Anterior cingulate cortex (tissue), 58 donors: Measurements from ENCODE around the gene DHRS1.

Experiments
- DNase-seq, 58 donors: peaks; one replicate each; lab custom pipeline; 2025; lab: John Stamatoyannopoulos, UW

Gene DHRS1

DNA sequence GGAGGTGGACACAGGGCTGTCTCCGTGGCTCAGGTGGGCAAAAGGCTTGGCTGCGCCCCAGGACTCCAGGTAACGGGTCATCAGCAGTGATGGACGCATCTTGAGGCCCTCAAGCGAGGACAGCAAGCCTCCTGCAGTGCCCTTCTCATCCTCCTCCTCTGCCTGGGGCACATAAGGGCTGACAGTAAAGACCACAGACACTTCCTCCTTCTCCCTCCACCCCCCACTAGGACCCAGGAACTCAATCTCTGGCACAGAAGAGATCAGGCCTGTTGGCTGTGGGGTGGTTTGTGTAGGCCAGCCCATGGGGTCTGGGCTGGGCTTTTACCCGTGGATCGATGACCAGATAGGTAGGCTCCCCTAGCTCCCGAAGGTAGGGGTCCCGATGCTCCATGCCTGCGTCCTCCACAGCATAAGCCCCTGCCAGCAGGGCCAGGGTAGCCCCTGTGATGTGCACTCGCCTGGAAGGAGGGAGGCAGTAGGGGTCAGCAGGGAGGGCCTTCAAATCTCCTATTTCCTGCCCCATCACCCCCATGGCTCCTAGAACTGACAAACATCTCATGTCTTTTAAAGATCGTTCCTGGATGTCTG is 29.6 kb upstream of the DHRS1 start:
- DNase-seq, result no peak

DNA sequence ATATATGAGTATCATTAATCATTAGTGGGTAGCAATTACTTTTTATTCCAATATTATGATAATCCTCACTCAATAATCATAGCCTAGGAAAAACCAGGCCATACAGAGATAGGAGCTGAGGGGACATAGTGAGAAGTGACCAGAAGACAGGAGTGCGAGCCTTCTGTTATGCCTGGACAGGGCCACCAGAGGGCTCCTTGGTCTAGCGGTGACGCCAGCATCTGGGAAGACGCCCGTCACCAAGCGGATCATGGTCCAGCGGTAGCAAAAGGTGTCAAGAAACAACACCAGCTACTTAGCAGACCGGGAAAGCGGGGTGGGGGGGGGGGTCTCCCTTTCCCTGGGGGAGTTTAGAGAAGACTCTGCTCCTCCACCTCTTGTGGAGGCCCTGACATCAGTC is 28.3 kb upstream of the DHRS1 start:
- DNase-seq, result peak in 21 of 58 donors; percentile 9 to 65 (median 34)

DNA sequence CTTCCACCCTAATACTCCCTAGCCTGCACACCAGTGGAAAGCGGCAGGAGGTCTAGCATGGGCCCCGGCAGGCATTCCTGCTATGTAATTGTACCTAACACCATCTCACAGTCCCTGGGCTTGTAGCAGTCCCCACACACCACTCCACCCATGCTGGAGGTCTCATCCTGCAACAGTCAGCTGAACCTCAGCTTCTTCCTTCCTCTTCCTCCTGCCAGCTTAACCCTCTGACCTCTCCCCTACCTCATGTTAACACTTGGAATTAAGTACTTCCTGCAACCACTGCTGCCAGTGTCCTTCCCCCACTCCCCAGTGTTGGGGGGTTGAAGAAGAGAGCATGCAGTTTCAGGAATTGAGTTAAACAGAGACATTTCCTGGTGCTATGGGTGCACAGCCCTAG is 27.7 kb upstream of the DHRS1 start:
- DNase-seq, result no peak

DNA sequence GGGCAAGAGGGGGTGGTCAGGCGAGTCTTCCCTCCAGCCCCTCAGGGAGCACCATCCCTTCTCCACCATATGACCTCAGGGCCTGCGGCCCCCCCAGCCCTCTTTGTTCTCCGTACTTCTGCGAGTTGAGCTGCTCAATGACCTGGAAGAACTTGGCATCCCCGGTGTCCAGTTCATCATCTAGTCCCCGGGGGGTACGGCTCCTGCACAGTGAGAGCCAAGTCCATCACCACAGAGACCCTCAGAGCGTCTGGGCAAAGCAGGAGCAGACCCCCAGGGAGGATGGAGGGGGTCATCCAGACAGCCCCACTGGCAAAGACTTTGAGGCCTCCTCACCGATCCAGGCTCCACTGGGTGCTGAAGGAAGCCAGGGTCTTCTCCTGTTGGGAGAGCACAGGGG is 26.4 kb upstream of the DHRS1 start:
- DNase-seq, result no peak

DNA sequence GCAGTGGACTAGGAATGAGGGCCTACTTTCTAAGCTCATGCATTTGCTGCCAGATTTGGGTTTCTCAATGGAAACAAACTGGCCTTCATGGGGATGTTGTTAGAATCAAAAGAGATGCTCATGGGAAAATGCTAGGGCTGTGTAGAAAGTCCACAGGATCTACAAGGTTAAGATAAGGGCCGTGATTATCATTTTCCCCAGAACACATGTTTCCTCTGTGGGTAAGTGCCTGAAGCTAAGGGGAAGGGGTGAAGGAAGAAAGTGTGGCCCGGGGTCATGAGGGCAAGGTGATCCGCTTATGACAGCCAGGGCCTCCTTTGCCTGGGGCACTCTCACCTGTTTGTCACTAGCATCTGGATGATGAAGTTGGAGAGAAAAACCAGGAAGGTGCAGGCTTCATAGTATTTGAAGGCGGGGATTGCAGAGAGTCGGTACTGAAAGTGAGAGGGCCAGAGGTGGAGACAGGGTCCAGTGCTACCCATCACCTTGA is 25.5 kb upstream of the DHRS1 start:
- DNase-seq, result no peak

GRCh38 chr14:24324024-24324423 is 24.4 kb upstream of the DHRS1 start:
- no peak for DNase-seq

GRCh38 chr14:24323341-24323740 is 23.8 kb upstream of the DHRS1 start:
- DNase-seq, result no peak

DNA sequence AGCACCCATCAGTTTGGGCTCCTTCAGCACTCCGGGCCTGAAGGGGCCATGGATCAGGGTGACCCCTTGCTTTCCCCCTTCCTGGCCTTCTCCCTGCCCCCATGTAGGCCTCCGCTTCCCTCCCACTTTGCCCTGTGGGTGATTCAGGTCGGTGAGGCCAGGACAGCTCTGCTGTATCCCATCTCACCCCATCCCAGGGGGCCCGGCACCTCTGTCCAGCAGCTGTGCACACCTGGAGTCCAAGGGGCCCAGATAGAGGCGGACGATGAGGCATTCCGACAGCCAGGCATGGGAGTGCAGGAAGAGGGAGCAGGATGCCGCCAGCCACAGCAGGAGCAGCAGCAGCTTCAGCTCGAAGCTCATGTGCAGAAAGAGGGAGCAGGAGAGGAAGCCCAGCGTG is 23.1 kb upstream of the DHRS1 start:
- no peak for DNase-seq

- no peak for DNase-seq
Measured at GRCh38 chr14:24321212-24321975, 21.8 kb upstream of the DHRS1 start.

DNA sequence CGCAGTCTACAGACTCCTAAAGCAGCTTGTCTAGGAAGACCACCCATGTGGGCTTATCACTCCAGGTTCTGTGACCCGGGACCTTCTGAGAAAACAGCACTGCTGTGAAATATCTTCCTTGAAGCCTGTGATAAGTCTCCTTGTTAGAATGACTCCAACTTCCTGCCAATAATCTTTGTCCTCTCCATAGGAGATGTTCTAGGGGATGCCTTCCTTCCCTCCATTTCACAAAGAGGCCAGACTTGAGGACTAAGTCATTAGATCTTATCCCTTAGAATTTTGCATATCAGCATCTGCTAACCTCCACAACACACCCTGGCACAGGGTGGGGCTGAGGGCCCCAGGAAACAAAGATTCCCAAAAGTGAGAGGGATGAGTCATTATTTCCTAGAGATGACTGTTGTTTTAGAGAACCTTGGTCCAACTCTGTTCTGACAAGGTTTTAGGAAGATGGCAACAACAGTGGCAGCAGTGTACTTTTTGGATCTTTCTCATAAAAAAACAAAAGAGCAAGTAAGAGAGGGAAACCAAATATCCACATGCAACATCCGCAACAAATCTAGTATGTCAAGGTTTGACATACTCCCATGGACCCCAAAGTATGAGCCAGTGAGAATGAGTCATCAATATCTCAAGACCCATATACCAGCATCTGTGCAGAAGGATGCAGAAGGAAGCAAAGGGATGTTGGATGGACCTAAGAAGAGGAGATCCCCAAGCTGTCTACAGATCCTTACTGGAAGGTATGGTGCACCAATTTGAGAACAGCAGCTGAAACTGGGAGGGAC is 17.8 kb upstream of the DHRS1 start:
- DNase-seq, result no peak

DNA sequence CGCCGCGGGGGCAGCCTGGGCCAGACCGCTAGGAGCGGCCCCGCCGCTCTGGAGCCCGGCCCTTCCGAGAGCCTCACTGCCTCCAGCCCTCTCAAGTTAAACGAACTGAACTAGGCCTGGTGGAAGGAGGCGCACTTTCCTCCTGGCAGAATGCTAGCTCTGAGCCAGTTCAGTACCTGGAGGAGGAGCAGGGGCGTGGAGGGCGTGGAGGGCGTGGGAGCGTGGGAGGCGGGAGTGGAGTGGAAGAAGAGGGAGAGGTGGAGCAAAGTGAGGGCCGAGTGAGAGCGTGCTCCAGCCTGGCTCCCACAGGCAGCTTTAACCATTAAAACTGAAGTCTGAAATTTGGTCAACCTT is 17.0 kb upstream of the DHRS1 start:
- no peak for DNase-seq

GRCh38 chr14:24315807-24316596 is 16.4 kb upstream of the DHRS1 start:
- no peak for DNase-seq

DNA sequence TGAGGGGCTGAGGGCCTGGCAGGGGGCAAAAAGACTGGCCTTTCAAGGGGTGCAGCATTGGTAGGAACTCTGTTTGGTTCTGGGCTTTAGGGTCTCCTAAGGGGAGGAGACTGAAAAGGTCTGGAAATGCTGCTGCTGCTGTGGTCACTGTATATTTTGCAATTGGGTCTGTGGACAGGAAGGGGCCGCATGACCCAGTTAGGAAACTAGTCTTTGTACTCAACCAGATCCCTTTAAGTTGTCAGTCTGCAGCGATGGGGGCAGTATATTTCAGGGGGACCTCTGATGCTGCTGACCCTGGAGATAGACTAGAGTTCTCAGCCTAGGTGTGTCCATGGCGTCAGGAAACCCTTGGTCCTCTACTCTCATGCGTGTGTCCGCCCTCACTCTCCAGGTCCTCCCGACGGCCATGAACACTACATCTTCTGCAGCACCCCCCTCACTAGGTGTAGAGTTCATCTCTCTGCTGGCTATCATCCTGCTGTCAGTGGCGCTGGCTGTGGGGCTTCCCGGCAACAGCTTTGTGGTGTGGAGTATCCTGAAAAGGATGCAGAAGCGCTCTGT is 15.7 kb upstream of the DHRS1 start:
- peak in 2 of 58 donors; percentile 8 to 29 for DNase-seq

DNA sequence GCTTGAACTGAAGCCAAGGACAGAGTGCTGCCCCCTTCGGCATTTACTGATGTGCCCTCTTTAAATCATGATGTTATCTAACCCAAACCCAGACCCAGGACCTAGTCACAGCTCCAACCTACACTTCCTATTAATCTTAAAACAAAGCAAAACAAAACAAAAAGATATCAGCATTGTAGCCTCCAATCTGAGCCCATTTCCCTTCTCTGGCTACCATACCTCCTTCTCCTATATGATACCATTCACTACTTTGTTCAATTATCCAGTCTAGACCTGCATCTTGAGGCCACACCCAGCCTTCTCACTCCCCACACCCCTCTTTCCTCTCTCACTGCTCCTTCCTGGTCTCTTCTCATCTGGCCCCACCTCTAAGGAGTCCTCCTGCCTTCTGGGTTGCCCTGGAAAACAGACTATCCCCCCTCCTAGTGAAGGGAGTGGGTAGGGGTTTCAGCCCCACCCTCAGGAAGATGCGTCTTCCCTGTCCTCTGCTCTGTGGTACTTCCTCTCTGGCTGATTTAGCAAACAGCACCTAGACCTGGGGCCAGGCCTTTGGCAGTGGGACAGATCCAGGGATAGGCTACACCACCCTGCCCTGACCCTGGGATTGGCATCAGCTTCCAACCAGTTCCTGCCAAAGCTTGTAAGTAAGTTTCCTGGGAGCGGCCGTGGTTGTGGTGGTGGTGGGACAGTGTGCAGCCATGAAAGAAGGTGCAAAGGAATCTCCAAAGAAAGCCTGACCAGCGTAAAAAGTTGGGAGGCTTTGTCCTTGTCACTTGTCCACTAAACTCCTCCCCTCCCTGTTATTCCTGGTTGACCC is 15.0 kb upstream of the DHRS1 start:
- DNase-seq, result no peak

DNA sequence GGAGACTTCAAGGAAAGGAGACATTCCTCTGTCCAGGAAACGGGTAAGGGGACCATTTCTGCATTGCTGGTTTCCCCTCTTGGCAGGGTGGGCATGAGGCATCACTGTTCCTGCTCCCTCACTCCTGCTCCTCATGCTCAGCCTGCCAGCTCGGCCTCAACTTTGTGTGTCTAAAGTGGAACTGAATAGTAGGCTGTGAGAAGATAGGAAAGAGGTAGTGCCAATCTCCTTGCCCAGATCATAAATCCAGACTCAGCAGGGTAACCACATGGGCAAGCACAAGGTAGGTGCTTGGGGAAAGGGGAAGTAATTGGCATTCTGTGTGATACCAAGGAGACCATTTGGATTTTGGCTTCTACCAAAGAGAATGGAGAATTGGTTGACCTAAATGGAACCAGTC is 14.3 kb upstream of the DHRS1 start:
- peak in 1 of 58 donors; percentile 19 for DNase-seq

DNA sequence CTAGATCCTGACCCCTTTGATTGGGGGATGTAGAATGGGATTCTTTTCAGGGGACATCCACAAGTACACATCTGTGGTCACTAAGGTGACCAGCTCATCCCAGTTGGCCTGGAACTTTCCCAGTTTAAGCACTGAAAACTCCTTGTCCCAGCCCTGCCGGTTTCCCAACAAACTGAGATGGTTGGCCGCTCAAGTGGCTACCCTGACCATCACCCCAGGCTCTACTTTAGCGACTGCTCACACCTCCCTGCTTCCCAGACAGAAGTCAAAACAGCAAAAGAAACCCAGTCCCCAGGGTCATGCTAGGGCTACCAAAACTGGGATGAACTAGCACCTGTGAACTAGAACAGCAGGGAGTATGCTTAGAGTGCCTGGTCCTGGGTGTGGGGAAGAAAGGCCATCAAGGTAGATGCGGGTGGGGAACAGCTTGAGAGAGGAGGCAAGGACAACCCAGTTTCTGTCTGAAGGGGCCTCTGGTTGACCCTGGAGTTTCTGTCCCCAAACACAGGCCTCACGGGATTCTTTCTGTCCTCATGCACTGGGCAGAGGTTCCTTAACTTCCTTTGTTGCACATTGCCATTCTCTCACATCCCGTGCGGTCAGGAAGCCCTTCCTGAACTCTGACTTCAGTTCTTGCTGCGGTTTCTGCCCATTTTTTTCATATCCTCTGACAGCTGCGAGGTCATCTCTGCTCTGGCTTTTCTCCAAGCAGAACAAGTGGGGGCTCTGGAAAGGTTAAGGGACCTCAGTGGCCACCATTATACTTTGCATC is 13.3 kb upstream of the DHRS1 start:
- DNase-seq, result peak in 3 of 58 donors; percentile 25 to 31 (median 28)

GRCh38 chr14:24311837-24312615 is 12.4 kb upstream of the DHRS1 start:
- peak in 1 of 58 donors; percentile 29 for DNase-seq
